Measurements from ENCODE around the gene ZFP36L2.

ZFP36L2 gene

GRCh38 chr2:43246641-43247040 lies 20.2 kb upstream of the ZFP36L2 start:
- no peak for DNase-seq (ENCODE audit: low spot score)

- no peak for DNase-seq (ENCODE audit: low spot score)
Observed at GRCh38 chr2:43241558-43241957, 15.2 kb upstream of the ZFP36L2 start.

GRCh38 chr2:43240766-43241150 lies 14.4 kb upstream of the ZFP36L2 start:
- DNase-seq (ENCODE audit: low spot score) = no peak

DNA sequence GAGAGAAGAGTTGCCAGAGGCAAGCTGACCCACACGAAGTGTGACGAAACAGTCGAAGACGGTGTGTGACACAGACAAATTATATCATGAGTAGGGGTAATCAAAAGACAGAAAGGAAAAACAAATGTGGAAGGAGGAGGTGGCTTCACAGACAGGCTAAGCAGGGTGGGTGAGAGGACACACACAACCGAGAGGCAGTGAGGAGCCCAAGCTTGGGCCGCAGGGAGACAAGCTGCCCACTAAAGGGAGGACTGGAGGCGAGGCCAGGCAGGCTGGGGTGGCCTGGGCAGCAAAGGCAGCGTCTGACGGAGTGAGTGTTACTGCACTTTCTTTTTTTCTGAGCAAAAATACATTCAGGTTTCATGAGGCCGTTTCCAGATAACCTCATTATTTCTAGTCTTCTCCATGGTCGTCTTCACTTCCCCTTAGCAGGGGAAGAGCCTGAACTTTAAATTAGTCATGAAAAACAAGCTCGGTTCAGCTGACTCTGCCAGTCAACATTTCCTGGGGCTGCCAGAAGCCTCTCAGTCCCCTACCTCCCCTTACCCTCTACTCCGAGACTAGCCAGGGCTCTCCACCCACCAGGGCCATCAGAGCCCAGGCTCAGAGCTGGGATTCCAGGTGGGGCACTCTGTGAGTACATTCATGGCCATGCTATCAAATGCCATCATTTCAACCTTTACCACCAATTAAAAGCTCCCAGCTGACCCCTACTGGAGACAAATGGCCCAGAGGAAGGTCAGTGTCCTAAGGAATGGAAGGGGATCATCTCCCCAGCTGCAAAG lies 13.8 kb upstream of the ZFP36L2 start:
- no peak for DNase-seq (ENCODE audit: low spot score)

DNA sequence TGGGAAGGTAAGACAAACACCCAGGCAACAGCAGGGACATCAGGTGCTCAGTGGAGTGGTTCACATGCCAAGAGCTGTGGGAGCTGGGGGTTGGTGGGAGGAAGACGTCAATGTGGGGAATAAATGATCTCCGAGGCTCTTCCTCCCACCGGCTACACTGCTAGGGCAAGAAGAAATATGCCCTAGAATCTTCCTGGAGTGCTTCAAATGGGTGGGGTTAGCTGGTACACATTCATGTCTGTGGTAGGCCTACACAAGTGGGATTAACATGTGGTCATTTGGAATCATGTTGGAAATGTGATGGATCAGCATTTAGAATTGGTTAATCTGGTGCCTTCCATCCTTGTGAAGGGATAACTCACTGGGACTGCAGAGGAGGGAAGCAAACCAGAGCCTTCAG lies 12.4 kb upstream of the ZFP36L2 start:
- no peak for DNase-seq (ENCODE audit: low spot score)

DNA sequence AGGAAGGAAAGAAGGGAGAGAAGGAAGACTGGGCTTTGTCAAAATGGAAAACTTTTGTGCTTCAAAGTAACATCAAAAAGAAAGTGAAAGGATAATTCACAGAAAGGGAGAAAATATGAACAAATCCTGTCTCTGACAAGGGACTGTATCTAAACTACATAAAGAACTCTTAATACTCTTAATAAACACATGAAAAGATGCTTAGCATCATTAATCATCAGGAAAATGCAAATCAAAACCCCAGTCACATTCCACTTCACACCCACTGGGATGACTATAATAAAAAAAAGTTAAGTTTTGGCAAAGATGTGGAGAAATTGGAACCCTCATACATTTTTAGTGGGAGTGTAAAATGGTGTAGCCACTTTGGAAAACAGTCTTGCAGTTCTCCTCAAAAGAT lies 11.8 kb upstream of the ZFP36L2 start:
- DNase-seq (ENCODE audit: low spot score) = no peak

- no peak for DNase-seq (ENCODE audit: low spot score)
Observed at GRCh38 chr2:43233218-43234212, 7.1 kb upstream of the ZFP36L2 start.

DNA sequence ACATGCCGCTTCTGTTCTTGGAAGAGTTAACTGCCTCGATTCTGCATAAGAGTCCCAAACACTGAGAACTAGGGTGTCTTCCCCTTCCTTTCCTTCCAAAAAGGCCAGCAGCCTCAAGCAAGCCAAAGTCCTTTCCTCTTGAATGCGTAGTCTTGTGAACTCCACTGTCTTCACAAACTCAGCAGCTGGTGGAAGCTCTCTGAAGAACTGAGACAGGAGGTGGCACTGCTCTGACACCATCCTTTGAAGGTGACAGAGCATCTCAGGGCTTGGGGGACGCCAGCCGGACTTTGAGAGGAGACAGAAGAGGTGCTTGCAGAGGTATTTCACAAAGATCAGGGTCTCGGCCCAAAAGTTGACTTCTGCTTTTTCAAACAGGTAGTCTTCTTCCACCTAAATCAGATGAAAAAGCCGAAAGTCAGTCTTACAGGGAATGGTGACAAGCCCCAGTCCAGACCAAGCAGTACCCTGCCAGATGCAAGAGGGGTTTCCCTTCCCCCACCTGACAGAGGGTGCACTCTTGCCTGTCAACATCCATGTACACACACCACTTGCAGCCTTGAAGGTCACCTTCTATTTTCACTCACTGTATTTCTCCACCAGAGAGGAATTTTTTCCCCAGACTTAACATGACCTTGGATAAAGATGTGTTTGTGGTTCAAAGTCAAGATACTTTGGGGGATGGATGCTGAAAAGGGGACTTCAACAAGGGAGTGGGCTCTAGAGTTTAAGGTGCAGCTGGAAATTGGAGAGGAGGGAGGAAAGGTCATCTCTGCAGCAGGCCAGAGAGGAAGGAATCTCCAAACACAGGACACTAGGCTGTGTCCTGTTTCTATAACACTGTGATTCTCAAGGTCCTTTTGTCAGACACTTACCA lies 4.8 kb upstream of the ZFP36L2 start:
- no peak for DNase-seq (ENCODE audit: low spot score)

- no peak for DNase-seq (ENCODE audit: low spot score)
Observed at GRCh38 chr2:43230351-43230885, 4.0 kb upstream of the ZFP36L2 start.

DNA sequence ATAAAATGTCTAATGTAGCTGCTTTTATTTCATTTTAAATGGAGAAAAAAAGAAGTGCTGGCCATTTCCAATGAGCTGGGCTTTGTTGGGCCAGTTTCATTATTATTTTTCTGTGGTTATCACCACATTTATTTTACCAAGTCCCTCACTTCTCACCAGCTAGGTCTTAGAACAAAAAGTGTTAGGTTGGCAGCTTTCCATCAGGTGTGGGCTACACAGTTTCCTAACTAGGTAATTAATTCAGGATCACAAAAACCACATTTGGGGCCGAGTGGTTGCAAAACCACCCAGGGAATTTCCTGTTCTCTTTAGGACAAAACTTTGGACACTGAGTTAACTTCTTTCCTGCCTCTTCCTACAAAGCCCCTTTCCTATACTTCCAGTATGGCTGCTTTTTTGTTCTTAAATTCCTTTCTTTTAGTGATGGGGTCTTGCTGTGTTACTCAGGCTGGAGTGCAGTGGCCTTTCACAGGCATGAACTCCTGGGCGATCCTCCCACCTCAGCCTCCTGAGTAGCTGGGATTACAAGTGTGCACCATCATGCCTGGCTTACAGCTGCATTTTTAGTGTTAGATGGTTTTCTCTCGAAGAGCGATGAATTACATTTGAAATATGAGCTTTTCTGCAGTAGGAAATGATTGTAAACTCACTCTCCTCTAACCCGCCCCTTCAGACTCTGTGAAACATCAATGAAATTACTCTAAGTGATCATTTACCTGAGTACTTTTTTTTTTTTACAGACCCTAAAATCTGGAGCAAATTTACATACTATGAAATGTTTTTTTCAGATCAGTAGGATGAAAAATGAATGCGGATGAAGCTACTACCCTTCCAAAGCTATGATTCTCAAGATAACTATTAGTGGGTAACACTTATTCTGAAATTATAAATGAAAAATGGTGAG lies 2.6 kb upstream of the ZFP36L2 start:
- DNase-seq (ENCODE audit: low spot score) = no peak

- no peak for DNase-seq (ENCODE audit: low spot score)
Observed at GRCh38 chr2:43228321-43228751, 1.9 kb upstream of the ZFP36L2 start.

- peak; percentile 71 for DNase-seq (ENCODE audit: low spot score)
Observed at GRCh38 chr2:43227830-43228281, 1.4 kb upstream of the ZFP36L2 start.

DNA sequence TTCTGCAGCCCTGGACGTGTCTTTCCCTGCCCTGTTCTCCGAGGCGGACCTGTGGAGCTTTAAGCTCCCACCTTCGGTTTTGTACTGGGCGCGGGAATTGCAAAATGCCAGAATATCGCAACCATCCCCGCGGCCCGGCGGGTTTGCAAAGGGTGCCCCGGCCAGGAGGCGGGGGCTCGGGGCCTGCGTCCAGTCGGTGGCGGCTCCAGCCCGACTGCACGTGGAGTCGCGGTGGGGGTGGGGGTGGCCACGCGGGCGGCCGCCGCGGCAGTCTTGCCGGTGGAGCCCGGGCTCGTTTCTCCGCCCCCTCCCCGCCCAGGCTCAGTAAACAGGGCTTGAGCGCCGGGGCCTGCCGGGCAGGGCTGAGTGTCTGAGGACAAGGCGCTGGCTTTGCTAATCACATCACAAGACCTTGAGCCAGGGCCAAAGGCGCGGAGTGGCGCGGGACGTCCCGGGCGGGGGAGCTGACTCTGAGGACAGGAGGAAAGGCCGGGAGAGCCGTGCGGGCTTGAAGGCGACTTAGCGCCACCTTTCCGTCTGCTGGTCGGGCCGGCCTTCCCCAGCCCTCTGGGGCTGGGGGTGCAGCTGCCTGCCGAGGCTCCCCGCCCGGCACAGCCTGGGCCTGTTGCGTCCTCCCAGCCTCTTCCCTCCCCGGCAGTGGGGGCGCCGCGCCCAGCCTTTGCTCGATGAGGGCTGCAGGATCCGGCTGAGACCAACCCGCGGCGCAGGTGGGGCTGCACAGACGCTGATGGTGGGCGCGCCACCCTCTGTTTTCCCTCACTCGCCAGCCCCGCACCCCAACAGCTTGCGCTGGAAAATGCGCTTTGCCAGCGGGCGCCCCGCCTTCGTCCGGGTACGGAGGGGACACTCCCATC lies 786 bp upstream of the ZFP36L2 start:
- peak; percentile 79 for DNase-seq (ENCODE audit: low spot score)

DNA sequence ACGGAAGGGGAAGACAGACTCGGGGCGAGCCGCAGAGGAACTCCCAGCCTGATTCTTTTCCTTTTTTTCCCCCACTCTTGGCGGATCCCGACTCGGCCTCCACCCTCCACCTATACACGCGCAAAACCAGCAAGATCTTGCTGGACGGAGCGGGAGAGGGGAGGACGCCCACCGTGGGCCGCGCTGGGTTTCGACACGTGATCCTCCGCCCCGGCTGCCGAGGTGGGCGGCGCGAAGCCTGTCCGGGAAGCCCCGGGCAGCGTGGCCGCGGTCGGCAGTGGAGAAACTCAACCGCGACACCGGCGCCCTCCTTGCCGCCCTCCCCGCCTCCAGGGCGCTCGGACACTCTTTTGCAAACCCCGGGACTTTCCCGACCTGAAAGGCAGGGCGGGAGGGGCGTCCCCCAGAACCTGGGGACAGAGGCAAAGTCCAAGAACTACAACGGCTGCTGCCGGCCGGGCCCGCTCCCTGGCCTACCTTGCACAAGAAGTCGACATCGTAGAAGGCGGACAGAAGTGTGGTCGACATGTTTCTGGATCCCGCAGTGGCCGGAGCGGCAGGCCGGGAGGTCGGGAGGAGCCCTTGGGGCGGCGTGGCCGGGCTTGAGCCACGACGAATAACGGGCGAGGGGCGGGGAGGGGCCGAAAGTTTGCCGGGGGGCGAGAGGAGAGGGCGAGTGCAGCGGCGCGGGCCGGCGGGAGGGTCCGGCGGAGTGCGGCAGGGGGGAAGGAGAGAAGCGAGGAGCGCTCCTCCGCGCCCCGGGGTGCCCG lies 433 bp downstream of the ZFP36L2 start:
- DNase-seq (ENCODE audit: low spot score) = peak; percentile 67

DNA sequence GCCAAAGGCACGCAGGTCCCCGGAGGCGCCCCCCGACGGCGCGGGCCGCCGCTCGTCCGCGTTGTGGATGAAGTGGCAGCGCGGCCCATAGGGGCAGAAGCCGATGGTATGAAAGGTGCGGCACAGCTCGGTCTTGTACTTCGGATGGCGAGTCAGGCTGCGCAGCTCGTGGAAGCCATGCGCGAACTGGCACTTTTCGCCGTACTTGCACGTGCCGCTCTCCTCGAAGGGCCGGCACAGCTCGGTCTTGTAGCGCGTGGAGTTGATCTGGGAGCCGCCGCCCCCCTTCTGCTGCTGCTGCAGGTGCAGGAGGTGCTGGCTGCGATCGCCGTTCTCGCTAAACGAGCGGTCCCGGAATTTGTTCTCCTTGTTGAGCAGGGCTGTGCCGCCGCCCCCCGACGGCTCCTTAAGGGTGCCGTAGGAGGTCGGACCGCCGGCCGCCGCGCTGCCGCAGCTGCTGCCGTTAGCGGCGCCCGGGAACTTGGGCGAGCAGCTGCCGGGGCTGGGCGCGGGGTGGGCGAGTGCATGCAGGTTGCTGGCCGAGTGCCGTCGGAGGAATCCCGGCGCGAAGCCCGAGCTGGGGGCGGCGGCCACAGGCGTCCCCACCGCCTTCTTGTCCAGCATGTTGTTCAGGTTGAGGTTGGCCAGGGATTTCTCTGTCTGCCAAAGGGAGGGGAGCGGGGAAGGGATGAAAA lies 1.2 kb downstream of the ZFP36L2 start:
- DNase-seq (ENCODE audit: low spot score) = peak; percentile 49

GRCh38 chr2:43224571-43225092 lies 1.8 kb downstream of the ZFP36L2 start:
- no peak for DNase-seq (ENCODE audit: low spot score)

DNA sequence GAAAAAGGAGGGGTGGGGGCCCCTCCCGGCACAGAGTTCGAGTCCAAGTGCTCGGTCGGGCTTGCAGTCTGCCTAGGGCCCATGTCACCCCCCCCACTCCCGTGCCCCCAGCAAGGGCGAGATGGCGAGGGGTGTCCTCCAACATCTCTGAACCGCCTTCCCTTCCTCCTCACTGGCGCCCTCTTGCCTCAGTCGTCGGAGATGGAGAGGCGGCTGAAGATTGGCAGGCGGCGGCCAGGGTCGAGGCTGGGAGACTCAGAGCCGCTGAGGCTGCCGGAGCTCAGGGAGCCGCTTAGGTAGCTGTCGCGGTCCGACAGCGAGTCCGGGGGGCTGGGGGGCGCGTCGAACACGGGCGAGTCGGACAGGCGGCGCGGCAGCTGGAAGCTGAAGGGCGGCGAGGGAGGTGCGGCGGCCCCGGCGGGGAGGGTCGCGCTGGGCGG lies 2.3 kb downstream of the ZFP36L2 start:
- DNase-seq (ENCODE audit: low spot score) = peak; percentile 43

DNA sequence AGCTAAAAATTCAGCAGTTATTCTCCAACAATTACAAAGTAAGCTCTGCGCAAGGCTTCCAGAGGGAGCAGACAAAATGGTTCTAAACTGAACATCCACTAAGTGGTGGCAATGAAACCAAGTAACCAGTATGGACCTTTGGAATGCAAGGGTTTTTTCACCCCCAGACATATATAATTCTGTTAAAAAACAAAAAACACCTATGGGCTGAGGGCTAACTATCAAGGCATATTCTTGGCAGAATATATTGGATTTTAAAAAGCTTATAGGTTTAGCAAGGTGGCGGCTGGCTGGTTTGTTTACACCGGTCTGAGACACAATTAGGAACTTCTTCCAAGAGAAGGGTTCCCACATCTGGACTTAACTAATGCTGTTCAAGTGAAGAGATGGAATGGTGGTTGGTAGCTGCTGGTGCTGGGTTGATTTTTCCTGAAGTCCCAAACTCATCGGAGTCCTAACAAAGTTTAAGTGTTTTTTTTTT lies 2.8 kb downstream of the ZFP36L2 start:
- no peak for DNase-seq (ENCODE audit: low spot score)

All from HuH-7.5 (cell line).